Endothelial cell of umbilical vein (primary cell): ENCODE data around the gene C1RL. TPM values are rescaled to one million over a fixed set of nuclear protein-coding genes. Genes with fewer than 3 reads are reported as not detected.

Experiments used
- BruUV-seq: library from RNA; stranded (reverse); fragments of 400-500 nt; replicated peaks from 2 replicates; lab custom pipeline; 2021; lab: Mats Ljungman, UMichigan
- CTCF ChIA-PET: fragments of 300-600, 350-600 bp; sonication (Branson Sonifier 250); formaldehyde crosslinking; loops from one replicate; lab custom pipeline; 2021; ENCODE audit warnings: antibody characterized with exemption, inconsistent platforms; lab: Charles Lee
- POLR2A ChIA-PET: fragments of 300-600, 350-600 bp; sonication (Branson Sonifier 250); formaldehyde crosslinking; loops from one replicate; lab custom pipeline; 2021; ENCODE audit warnings: antibody characterized with exemption, inconsistent platforms; lab: Charles Lee
- DNase-seq: peaks from one replicate; pipeline ENCODE4 v3.0.0-alpha.2; 2011; ENCODE audit warnings: low read depth, low spot score
- FAIRE-seq: peaks from 2 replicates; lab custom pipeline; 2011; peaks lifted over from hg19 to GRCh38; lab: Jason Lieb, UNC
- H2AFZ ChIP-seq: 2 replicates; pipeline ENCODE4 v1.6.0; 2012; ENCODE audit warnings: low read depth, low read length, control low read depth, inconsistent platforms
- H3K27ac ChIP-seq: 2 replicates; pipeline ENCODE4 v1.5.1; 2011; ENCODE audit warnings: low read depth, mild to moderate bottlenecking, control low read depth, low read length, moderate library complexity; ENCODE audit not compliant: insufficient read depth
- H3K27me3 ChIP-seq, 2 experiments: 2 replicates each; pipeline versions ENCODE4 v1.6.0 to v1.6.1; 2011; ENCODE audit warnings: low read length in 2 of 2, mixed read lengths in 1 of 2; ENCODE audit not compliant: control insufficient read depth in 2 of 2, insufficient read depth in 2 of 2
- H3K36me3 ChIP-seq, 2 experiments: 2 replicates in 1 of 2; 3 replicates in 1 of 2; pipeline ENCODE4 v1.5.1; 2011; ENCODE audit warnings: low read length in 2 of 2, mild to moderate bottlenecking in 1 of 2, moderate library complexity in 1 of 2; ENCODE audit not compliant: control insufficient read depth in 2 of 2, insufficient read depth in 2 of 2; ENCODE audit errors: extremely low read depth in 1 of 2
- H3K4me1 ChIP-seq: 3 replicates; pipeline ENCODE4 v1.5.1; 2011; ENCODE audit warnings: mild to moderate bottlenecking, low read length; ENCODE audit not compliant: control insufficient read depth, insufficient read depth; ENCODE audit errors: extremely low read depth
- H3K4me2 ChIP-seq: 2 replicates; pipeline ENCODE4 v1.6.1; 2011; ENCODE audit warnings: low read length, control low read depth, mixed read lengths; ENCODE audit not compliant: insufficient read depth
- H3K4me3 ChIP-seq, 3 experiments: fragments of 200-600 bp in 1 of 3; sonication (generic), shearing (Covaris generic) in 1 of 3; replicated peaks in 1 of 3; 2 replicates each; pipeline ENCODE4 v1.5.1; 2011 to 2016; ENCODE audit warnings: control low read depth in 3 of 3, low read length in 3 of 3, mild to moderate bottlenecking in 2 of 3, inconsistent platforms in 1 of 3, low read depth in 1 of 3, moderate library complexity in 1 of 3; ENCODE audit not compliant: insufficient read depth in 1 of 3
- H3K79me2 ChIP-seq: 2 replicates; pipeline ENCODE4 v1.6.0; 2012; ENCODE audit warnings: low read length, inconsistent platforms; ENCODE audit not compliant: control insufficient read depth, insufficient read depth
- H3K9ac ChIP-seq: replicated peaks from 2 replicates; pipeline ENCODE3; 2011; ENCODE audit warnings: low read length, control low read depth; ENCODE audit not compliant: insufficient read depth; ENCODE audit errors: extremely low read depth
- H3K9me1 ChIP-seq: replicated peaks from 3 replicates; pipeline ENCODE4 v1.6.0; 2011; ENCODE audit warnings: mild to moderate bottlenecking, low read length; ENCODE audit not compliant: control insufficient read depth, insufficient read depth; ENCODE audit errors: extremely low read depth
- H3K9me3 ChIP-seq: replicated peaks from 2 replicates; pipeline ENCODE4 v1.5.1; 2012; ENCODE audit warnings: low read length, inconsistent platforms; ENCODE audit not compliant: control insufficient read depth, insufficient read depth
- H4K20me1 ChIP-seq: replicated peaks from 2 replicates; pipeline ENCODE3; 2011; ENCODE audit warnings: mild to moderate bottlenecking, low read length; ENCODE audit not compliant: control insufficient read depth, insufficient read depth; ENCODE audit errors: extremely low read depth
- CTCF ChIP-seq, 2 donors: IDR thresholded peaks; 1 replicate in 1 of 2; 2 replicates in 1 of 2; pipeline ENCODE4 v1.5.1; 2011; ENCODE audit warnings: low read length in 2 of 2, mild to moderate bottlenecking in 2 of 2, moderate library complexity in 2 of 2, control low read depth in 1 of 2, inconsistent platforms in 1 of 2, low read depth in 1 of 2; ENCODE audit not compliant: insufficient read depth in 1 of 2; ENCODE audit errors: extremely low read depth in 1 of 2
- EZH2 ChIP-seq: IDR thresholded peaks from 2 replicates; pipeline ENCODE4 v1.6.1; 2012; ENCODE audit warnings: borderline replicate concordance, low read depth, mild to moderate bottlenecking, moderate library complexity, low read length, inconsistent platforms; ENCODE audit not compliant: severe bottlenecking
- FOS ChIP-seq: IDR thresholded peaks from 2 replicates; pipeline ENCODE4 v1.6.1; 2011; ENCODE audit warnings: mild to moderate bottlenecking, low read length, moderate library complexity, borderline replicate concordance; ENCODE audit not compliant: insufficient read depth
- GATA2 ChIP-seq: IDR thresholded peaks from 2 replicates; pipeline ENCODE4 v1.7.0; 2011; ENCODE audit warnings: low read depth, mild to moderate bottlenecking, moderate library complexity, mixed read lengths, low read length; ENCODE audit not compliant: insufficient read length, insufficient read depth
- JUN ChIP-seq: IDR thresholded peaks from 2 replicates; pipeline ENCODE4 v1.6.1; 2011; ENCODE audit warnings: borderline replicate concordance, low read depth; ENCODE audit not compliant: insufficient read length, insufficient read depth
- MAX ChIP-seq: IDR thresholded peaks from 2 replicates; pipeline ENCODE4 v1.6.1; 2011; ENCODE audit not compliant: insufficient read depth, insufficient read length
- MYC ChIP-seq: IDR thresholded peaks from one replicate; pipeline ENCODE4 v1.6.1; 2011; ENCODE audit warnings: mild to moderate bottlenecking, low read depth, low read length
- POLR2A ChIP-seq: IDR thresholded peaks from 2 replicates; pipeline ENCODE4 v1.6.1; 2012; ENCODE audit warnings: low read depth, mild to moderate bottlenecking, control low read depth, low read length
- POLR2AphosphoS5 ChIP-seq: IDR thresholded peaks from 2 replicates; pipeline ENCODE4 v1.6.1; 2012; ENCODE audit warnings: low read depth, mild to moderate bottlenecking, control low read depth, low read length, moderate library complexity; ENCODE audit not compliant: insufficient read depth
- dilution Hi-C: fragments of 300-500 bp; cut with MboI; formaldehyde crosslinking; loops from one replicate; pipeline ENCODE4 v1.15.0; 2019; ENCODE audit warnings: low sequenced_read_pairs; ENCODE audit not compliant: extremely low pct_ligation_motif_present
- intact Hi-C: fragments of 100-400 bp; cut with micrococcal nuclease; formaldehyde crosslinking; loops from one replicate; pipeline ENCODE4 v1.10.0; 2022
- polyA plus RNA-seq, 4 experiments: library from polyadenylated mRNA; depleted of rRNA in 3 of 4; stranded (reverse) in 3 of 4; unstranded in 1 of 4; fragments of >200 nt; gene quantifications; 2 replicates each; pipeline versions ENCODE4 v1.2.1 to v1.2.3, GENCODE V29; 2011 to 2012; ENCODE audit warnings: missing spikeins in 1 of 4
- total RNA-seq: library from RNA; stranded (reverse); gene quantifications from 2 replicates; pipeline ENCODE4 v1.2.3, GENCODE V29; 2021

C1RL gene
- total and polyA plus RNA-seq, 2 donors (not counting 3 experiments of a cell fraction or from before 2014, with no cell fraction given), result 20.9 to 25.0 TPM

- Histone ChIP-seq H3K79me2 (no peaks in the 10 kb centered on the region), H3K9me3 (no peaks in the 10 kb centered on the region), H3K9me1 (no peaks in the 10 kb centered on the region), H3K4me3 (no peak overlapping the region), H3K4me2 (no peak overlapping the region), H4K20me1 (no peaks in the 10 kb centered on the region), H3K4me1 (peaks cover 37% of the 10 kb centered on the region), H3K9ac (no peak overlapping the region), H2AFZ (no peak overlapping the region), H3K27ac (no peak overlapping the region), H3K36me3 (no peaks in the 10 kb centered on the region), H3K27me3 (no peaks in the 10 kb centered on the region)
- FAIRE-seq (no peak), DNase-seq (no peak)
- no TSS peak for BruUV-seq
- CTCF ChIA-PET, result interaction anchor here (1.1 to 3.4 kb wide), 2 partner anchors 12 to 17 kb away, joined by 3 to 17 read pairs; no protein-coding TSS in a partner anchor
- POLR2A ChIA-PET, result no interaction called here
- TF ChIP-seq JUN (no peak), POLR2AphosphoS5 (no peak), EZH2 (no peak), CTCF (IDR thresholded peaks at IDR 0.05; ENCODE audit: extremely low read depth in 1 of 2, insufficient read depth in 1 of 2, low read depth in 1 of 2, low read length in 2 of 2) (no peak), GATA2 (no peak), MYC (no peak), POLR2A (no peak), FOS (no peak), MAX (no peak)
- dilution Hi-C loops (no loop called here), intact Hi-C loops (no loop called here)
Observed at GRCh38 chr12:7125632-7126227, 16.7 kb upstream of the C1RL start.
